HCT116 (cell line): ENCODE measurements around the gene AACS. TPM values are rescaled to one million over a fixed set of nuclear protein-coding genes. Genes with fewer than 3 reads are reported as not detected.

Source experiments
- ATAC-seq: fragments of 200-7000 bp; cut with Tn5 transposase; 2 replicates; pipeline ENCODE4 v1.9.1; 2020; ENCODE audit warnings: mild to moderate bottlenecking, moderate library complexity
- BruUV-seq: library from RNA; stranded (reverse); fragments of 400-500 nt; replicated peaks from 2 replicates; lab custom pipeline; 2021; lab: Mats Ljungman, UMichigan
- CTCF ChIA-PET: fragments of 300-600 bp; sonication (Branson Sonifier 250); formaldehyde crosslinking; loops from one replicate; lab custom pipeline; 2021; ENCODE audit warnings: antibody characterized with exemption; lab: Charles Lee
- POLR2A ChIA-PET: fragments of 300-600, 350-600 bp; sonication (Branson Sonifier 250); formaldehyde crosslinking; loops from one replicate; lab custom pipeline; 2021; ENCODE audit warnings: antibody characterized with exemption; lab: Charles Lee
- RAD21 ChIA-PET, 2 experiments: fragments of 300-600 bp; sonication (Branson Sonifier 250); formaldehyde crosslinking; loops; one replicate each; lab custom pipeline; 2023; ENCODE audit warnings: low total read pairs in 2 of 2; ENCODE audit not compliant: uncharacterized antibody in 2 of 2, unreplicated experiment in 2 of 2, low non-redundant PET in 1 of 2; lab: Charles Lee
- DNase-seq: peaks from one replicate; pipeline ENCODE4 v3.0.0-alpha.2; 2010; ENCODE audit warnings: low read depth, low spot score
- H2AFZ ChIP-seq: fragments of 200-600 bp; shearing (Covaris generic), sonication (generic); 2 replicates; pipeline ENCODE4 v1.6.1; 2017; ENCODE audit warnings: low read depth, mixed run types, mixed read lengths, antibody characterized with exemption, low read length; ENCODE audit not compliant: poor library complexity, severe bottlenecking
- H3K27ac ChIP-seq: 2 replicates; pipeline ENCODE4 v1.5.1; 2012; ENCODE audit warnings: low read depth, low read length
- H3K27me3 ChIP-seq: fragments of 200-600 bp; sonication (generic); 2 replicates; pipeline ENCODE4 v1.6.1; 2016; ENCODE audit warnings: mixed run types, low read length, mixed read lengths; ENCODE audit not compliant: insufficient read depth
- H3K36me3 ChIP-seq, 2 experiments: fragments of 200-500 bp in 1 of 2; fragments of 200-600 bp in 1 of 2; sonication (Bioruptor generic) in 1 of 2; sonication (generic) in 1 of 2; 2 replicates each; pipeline versions ENCODE4 v1.5.1 to v1.6.1; 2014 to 2016; ENCODE audit warnings: low read length in 2 of 2, inconsistent platforms in 1 of 2, mixed read lengths in 1 of 2, mixed run types in 1 of 2; ENCODE audit not compliant: insufficient read depth in 2 of 2, control insufficient read depth in 1 of 2
- H3K4me1 ChIP-seq, 2 experiments: fragments of 200-600 bp in 1 of 2; sonication (generic) in 1 of 2; 2 replicates each; pipeline versions ENCODE4 v1.5.1 to v1.6.1; 2012 to 2017; ENCODE audit warnings: low read length in 2 of 2, inconsistent platforms in 1 of 2, mild to moderate bottlenecking in 1 of 2, mixed read lengths in 1 of 2, mixed run types in 1 of 2, moderate library complexity in 1 of 2; ENCODE audit not compliant: insufficient read depth in 2 of 2, control insufficient read depth in 1 of 2
- H3K4me2 ChIP-seq: fragments of 200-600 bp; sonication (generic); 2 replicates; pipeline ENCODE4 v1.6.1; 2017; ENCODE audit warnings: mixed run types, low read length, mixed read lengths
- H3K4me3 ChIP-seq, 2 experiments: fragments of 200-600 bp in 1 of 2; sonication (generic) in 1 of 2; replicated peaks in 1 of 2; 2 replicates each; pipeline ENCODE4 v1.5.1; 2011 to 2016; ENCODE audit warnings: low read length in 2 of 2, control low read depth in 1 of 2, low read depth in 1 of 2, mild to moderate bottlenecking in 1 of 2, mixed read lengths in 1 of 2, mixed run types in 1 of 2
- H3K79me2 ChIP-seq: fragments of 200-600 bp; sonication (generic); 2 replicates; pipeline ENCODE4 v1.6.1; 2017; ENCODE audit warnings: mild to moderate bottlenecking, mixed run types, low read length, moderate library complexity, mixed read lengths; ENCODE audit not compliant: insufficient read depth
- H3K9ac ChIP-seq: fragments of 200-600 bp; sonication (generic); 2 replicates; pipeline ENCODE4 v1.6.1; 2016; ENCODE audit warnings: low read length, mixed read lengths
- H3K9me2 ChIP-seq: fragments of 200-600 bp; sonication (generic), shearing (Covaris generic); 2 replicates; pipeline ENCODE4 v1.6.1; 2017; ENCODE audit warnings: mixed run types, mild to moderate bottlenecking, moderate library complexity; ENCODE audit not compliant: insufficient read depth
- H3K9me3 ChIP-seq, 2 experiments: fragments of 200-500 bp in 1 of 2; fragments of 200-600 bp in 1 of 2; sonication (Bioruptor generic) in 1 of 2; sonication (generic) in 1 of 2; 2 replicates each; pipeline ENCODE4 v1.6.1; 2014 to 2017; ENCODE audit warnings: low read length in 2 of 2, mixed read lengths in 2 of 2, inconsistent platforms in 1 of 2, low read depth in 1 of 2, mild to moderate bottlenecking in 1 of 2, mixed run types in 1 of 2, moderate library complexity in 1 of 2; ENCODE audit not compliant: control insufficient read depth in 1 of 2, insufficient read depth in 1 of 2
- H4K20me1 ChIP-seq: fragments of 200-600 bp; sonication (generic), shearing (Covaris generic); 2 replicates; pipeline ENCODE4 v1.6.1; 2017; ENCODE audit warnings: mixed run types, mild to moderate bottlenecking, moderate library complexity; ENCODE audit not compliant: insufficient read depth
- JUND ChIP-seq: IDR thresholded peaks from 2 replicates; pipeline ENCODE4 v1.6.1; 2012
- POLR2AphosphoS5 ChIP-seq: IDR thresholded peaks from 2 replicates; pipeline ENCODE4 v1.6.1; 2011; ENCODE audit warnings: mild to moderate bottlenecking, low read depth, low read length, moderate library complexity
- YY1 ChIP-seq: IDR thresholded peaks from 2 replicates; pipeline ENCODE4 v1.6.1; 2011; ENCODE audit warnings: low read length, low read depth, moderate library complexity, mild to moderate bottlenecking; ENCODE audit not compliant: insufficient replicate concordance; ENCODE audit errors: extremely low read depth
- ZFX ChIP-seq: fragments of 450-650 bp; IDR thresholded peaks from 2 replicates; pipeline ENCODE4 v1.6.1; 2017
- intact Hi-C: fragments of 100-400 bp; cut with micrococcal nuclease; formaldehyde crosslinking; loops from 2 replicates; pipeline ENCODE4 v1.10.0; 2022
- total RNA-seq: library from RNA; stranded (reverse); gene quantifications from one replicate; pipeline ENCODE4 v1.2.1, GENCODE V29; 2021; ENCODE audit not compliant: unreplicated experiment
- TF ChIP-seq, protein P1 (sequence below): IDR thresholded peaks from 2 replicates; pipeline ENCODE4 v1.6.1; 2012
- TF ChIP-seq, protein P2 (sequence below): IDR thresholded peaks from 2 replicates; pipeline ENCODE4 v1.6.1; 2011; ENCODE audit warnings: mild to moderate bottlenecking, low read length, moderate library complexity; ENCODE audit not compliant: insufficient replicate concordance; ENCODE audit errors: extremely low read depth
- TF ChIP-seq, protein P3 (sequence below): IDR thresholded peaks from 2 replicates; pipeline ENCODE4 v1.6.1; 2012

Gene AACS
- total RNA-seq, 1 experiment from 2014 or later = 16.0 TPM

DNA sequence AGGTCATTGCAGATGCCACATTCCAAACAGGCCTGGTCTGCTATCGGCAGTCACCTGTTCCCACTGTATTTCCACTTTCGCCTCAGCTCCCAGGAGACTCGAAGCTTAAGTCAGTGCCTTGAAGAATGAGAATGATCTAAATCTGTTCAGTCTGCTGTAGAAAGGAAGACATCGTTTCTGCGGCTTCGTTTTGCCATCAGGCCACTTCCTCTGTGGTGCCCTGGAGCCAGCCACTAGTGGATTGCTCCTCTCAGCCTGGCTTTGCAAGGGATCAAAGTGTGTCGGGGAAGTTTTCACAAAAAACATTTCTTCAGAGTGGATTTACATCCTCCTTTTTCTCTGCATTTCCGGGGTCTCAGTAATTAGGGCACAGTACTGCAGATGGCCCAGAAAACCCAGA lies 66.7 kb downstream of the AACS start:
- Histone ChIP-seq H2AFZ (no peak overlapping the region), H3K27me3 (no peaks in the 10 kb centered on the region), H3K27ac (no peak overlapping the region), H3K9me2 (no peaks in the 10 kb centered on the region), H3K9me3 (no peaks in the 10 kb centered on the region), H3K4me3 (no peak overlapping the region), H3K4me2 (no peak overlapping the region), H3K36me3 (peaks cover 0 to 5% of the 10 kb centered on the region in 2 experiments; a peak in 2 of 4 replicates), H4K20me1 (no peaks in the 10 kb centered on the region), H3K9ac (no peak overlapping the region), H3K79me2 (no peaks in the 10 kb centered on the region), H3K4me1 (no peaks in the 10 kb centered on the region)
- CTCF ChIA-PET = no interaction called here
- TF ChIP-seq, protein P1, sequence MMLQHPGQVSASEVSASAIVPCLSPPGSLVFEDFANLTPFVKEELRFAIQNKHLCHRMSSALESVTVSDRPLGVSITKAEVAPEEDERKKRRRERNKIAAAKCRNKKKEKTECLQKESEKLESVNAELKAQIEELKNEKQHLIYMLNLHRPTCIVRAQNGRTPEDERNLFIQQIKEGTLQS = no peak
- TF ChIP-seq, protein P2, sequence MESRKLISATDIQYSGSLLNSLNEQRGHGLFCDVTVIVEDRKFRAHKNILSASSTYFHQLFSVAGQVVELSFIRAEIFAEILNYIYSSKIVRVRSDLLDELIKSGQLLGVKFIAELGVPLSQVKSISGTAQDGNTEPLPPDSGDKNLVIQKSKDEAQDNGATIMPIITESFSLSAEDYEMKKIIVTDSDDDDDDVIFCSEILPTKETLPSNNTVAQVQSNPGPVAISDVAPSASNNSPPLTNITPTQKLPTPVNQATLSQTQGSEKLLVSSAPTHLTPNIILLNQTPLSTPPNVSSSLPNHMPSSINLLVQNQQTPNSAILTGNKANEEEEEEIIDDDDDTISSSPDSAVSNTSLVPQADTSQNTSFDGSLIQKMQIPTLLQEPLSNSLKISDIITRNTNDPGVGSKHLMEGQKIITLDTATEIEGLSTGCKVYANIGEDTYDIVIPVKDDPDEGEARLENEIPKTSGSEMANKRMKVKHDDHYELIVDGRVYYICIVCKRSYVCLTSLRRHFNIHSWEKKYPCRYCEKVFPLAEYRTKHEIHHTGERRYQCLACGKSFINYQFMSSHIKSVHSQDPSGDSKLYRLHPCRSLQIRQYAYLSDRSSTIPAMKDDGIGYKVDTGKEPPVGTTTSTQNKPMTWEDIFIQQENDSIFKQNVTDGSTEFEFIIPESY = no peak
- TF ChIP-seq JUND = no peak
- no peak for TF ChIP-seq POLR2AphosphoS5
- no peak for TF ChIP-seq ZFX
- intact Hi-C loops = no loop called here
- ATAC-seq = no peak
- no peak for DNase-seq
- BruUV-seq = no TSS peak
- POLR2A ChIA-PET = no interaction called here
- RAD21 ChIA-PET = no interaction called here

DNA sequence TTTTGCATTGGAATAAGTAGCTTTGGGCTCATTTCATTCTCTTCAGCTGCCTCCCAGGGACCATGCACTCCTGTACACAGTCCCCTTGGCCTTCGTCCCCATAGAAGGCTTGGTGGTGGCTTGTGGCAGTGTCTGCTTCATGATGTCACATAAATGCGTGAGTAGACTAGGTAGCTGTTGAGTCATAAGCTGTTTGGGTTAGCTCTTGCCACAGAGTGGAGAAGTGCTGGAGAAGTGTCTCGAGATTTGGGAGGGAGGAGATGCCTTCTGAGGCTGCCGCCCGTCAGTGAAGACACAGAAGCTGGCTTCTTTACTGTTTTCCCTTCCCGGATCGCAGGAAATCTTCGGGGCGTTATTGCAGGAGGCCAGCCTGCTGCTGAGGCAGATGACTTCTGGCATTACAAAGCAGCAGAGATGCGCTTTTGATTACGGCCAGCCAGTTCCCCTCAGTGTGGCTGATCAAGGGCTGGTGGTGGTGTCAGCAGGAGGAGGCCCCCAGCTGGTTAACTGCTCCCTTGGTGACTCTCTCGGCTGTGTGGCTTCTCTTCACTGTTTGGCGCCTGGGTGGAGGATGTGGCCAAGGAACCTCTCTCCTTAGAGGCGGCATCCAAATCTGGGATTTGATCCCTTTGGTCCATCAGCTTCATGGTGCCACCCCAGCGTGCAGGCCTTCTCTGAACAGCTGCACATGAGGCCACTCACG lies 67.6 kb downstream of the AACS start:
- Histone ChIP-seq H3K9me3 (no peaks in the 10 kb centered on the region), H3K9me2 (no peaks in the 10 kb centered on the region), H2AFZ (no peak overlapping the region), H3K4me1 (no peaks in the 10 kb centered on the region), H3K4me2 (no peak overlapping the region), H3K27ac (no peak overlapping the region), H3K4me3 (no peak overlapping the region), H3K79me2 (no peaks in the 10 kb centered on the region), H3K9ac (no peak overlapping the region), H3K36me3 (peaks cover 0 to 5% of the 10 kb centered on the region in 2 experiments; a peak in 2 of 4 replicates), H3K27me3 (no peaks in the 10 kb centered on the region), H4K20me1 (no peaks in the 10 kb centered on the region)
- no TSS peak for BruUV-seq
- DNase-seq = no peak
- TF ChIP-seq, protein P3, sequence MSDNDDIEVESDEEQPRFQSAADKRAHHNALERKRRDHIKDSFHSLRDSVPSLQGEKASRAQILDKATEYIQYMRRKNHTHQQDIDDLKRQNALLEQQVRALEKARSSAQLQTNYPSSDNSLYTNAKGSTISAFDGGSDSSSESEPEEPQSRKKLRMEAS = no peak
- no peak for TF ChIP-seq YY1
- RAD21 ChIA-PET = no interaction called here
- intact Hi-C loops = no loop called here
- POLR2A ChIA-PET = no interaction called here
- CTCF ChIA-PET = no interaction called here
- no peak for ATAC-seq
